PFSK-1 (cell line): Measurements from ENCODE around the gene XK.

Experiments
- FOXP2 ChIP-seq: optimal IDR thresholded peaks from 2 replicates; pipeline ENCODE3; 2011; ENCODE audit warnings: borderline replicate concordance, control low read depth, inconsistent platforms; ENCODE audit not compliant: insufficient read depth; ENCODE audit errors: extremely low read length, extremely low read depth
- POLR2AphosphoS5 ChIP-seq: IDR thresholded peaks from 2 replicates; pipeline ENCODE4 v1.6.1; 2012; ENCODE audit warnings: low read depth, mild to moderate bottlenecking, control low read depth, low read length, moderate library complexity
- REST ChIP-seq, 2 experiments: IDR thresholded peaks; 2 replicates each; pipeline versions ENCODE4 v1.6.1 to v1.8.0; 2011 to 2012; ENCODE audit warnings: low read depth in 2 of 2, low read length in 2 of 2, control low read depth in 1 of 2, inconsistent platforms in 1 of 2, mild to moderate bottlenecking in 1 of 2, moderate library complexity in 1 of 2; ENCODE audit not compliant: insufficient read depth in 1 of 2
- SIN3A ChIP-seq: IDR thresholded peaks from 2 replicates; pipeline ENCODE4 v1.6.1; 2012; ENCODE audit warnings: mild to moderate bottlenecking, low read length, moderate library complexity, borderline replicate concordance; ENCODE audit not compliant: insufficient read depth
- TAF1 ChIP-seq: IDR thresholded peaks from 2 replicates; pipeline ENCODE4 v1.6.1; 2012; ENCODE audit warnings: low read length, control low read depth, borderline replicate concordance; ENCODE audit not compliant: insufficient read depth

XK gene

GRCh38 chrX:37776987-37777325 is 91.4 kb downstream of the XK start:
- TF ChIP-seq REST (IDR thresholded peaks at IDR 0.05; ENCODE audit: insufficient read depth in 1 of 2, low read depth in 2 of 2, low read length in 2 of 2): no peak
- TF ChIP-seq TAF1: no peak
- no peak for TF ChIP-seq FOXP2
- TF ChIP-seq SIN3A: no peak
- TF ChIP-seq POLR2AphosphoS5: no peak

- TF ChIP-seq SIN3A (no peak), REST (IDR thresholded peaks at IDR 0.05; ENCODE audit: insufficient read depth in 1 of 2, low read depth in 2 of 2, low read length in 2 of 2) (no peak), FOXP2 (no peak), TAF1 (no peak), POLR2AphosphoS5 (no peak)
These were observed 94.3 kb downstream of the XK start, which contains the start of gene CYBB for GRCh38 chrX:37779857-37780256. Gene CYBB (plus strand): TSS chrX:37780059. CDS start chrX:37780078, 19 bp downstream.

GRCh38 chrX:37781081-37781480 is 95.5 kb downstream of the XK start:
- TF ChIP-seq FOXP2 (no peak), TAF1 (no peak)
